ENCODE measurements around the gene NECTIN1.

Gene NECTIN1

DNA sequence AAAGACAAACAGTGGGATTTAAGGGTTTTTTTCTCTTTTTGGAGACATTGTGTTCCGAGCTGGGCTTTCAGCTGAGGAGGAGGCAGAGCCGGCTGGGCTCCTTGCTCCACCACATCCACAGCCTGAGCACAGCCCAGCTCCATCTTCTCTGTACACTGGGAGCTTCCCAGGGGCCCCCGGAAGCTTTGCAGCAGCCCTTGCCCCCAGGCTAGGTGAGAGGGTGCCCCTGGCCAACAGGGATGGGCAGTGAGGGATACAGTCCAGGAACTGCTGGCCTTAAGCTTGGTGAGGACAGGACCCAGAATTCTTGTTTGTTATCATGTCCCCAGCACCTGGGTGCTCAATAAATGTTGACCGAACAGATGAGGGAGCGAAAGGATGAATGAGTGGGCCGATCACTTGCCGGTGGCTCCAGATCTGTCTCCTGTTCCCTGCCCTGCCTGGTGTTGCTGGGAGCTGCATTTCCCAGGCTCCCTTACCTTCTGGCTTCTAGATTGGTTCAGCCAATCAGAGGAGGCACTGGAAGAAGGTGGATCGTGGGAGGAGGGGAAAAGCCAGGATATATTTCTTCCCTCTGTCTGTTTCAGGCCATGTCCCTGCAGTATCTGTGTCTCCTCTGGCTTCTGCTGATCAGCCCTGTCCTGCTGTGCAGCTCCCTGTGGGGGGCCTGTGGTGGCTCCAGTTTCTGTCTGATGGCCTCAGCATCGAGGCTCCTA, 26.5 kb upstream of the NECTIN1 start:
- DNase-seq, result no peak

- no peak for DNase-seq
Observed at GRCh38 chr11:119754656-119755355, 25.8 kb upstream of the NECTIN1 start.

DNA sequence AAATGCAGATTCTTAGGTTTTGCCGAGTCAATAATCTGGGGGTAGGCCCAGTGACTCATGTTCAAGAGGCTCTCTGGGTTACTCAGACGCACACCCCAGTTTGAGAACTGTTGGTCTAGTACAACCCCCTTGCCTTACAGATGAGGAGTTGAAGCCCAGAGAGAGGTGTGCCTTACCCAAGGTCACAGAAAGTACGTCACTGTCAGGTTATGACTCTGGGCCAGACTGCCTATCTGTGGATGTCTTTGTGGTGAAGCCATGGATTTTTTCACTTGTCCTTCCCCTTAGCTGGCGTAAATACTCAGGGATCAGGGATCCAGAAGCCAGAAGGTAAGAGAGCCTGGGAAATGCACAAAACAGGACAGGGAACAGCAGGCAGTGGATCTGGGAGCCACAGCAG, 25.2 kb upstream of the NECTIN1 start:
- DNase-seq, result no peak

DNA sequence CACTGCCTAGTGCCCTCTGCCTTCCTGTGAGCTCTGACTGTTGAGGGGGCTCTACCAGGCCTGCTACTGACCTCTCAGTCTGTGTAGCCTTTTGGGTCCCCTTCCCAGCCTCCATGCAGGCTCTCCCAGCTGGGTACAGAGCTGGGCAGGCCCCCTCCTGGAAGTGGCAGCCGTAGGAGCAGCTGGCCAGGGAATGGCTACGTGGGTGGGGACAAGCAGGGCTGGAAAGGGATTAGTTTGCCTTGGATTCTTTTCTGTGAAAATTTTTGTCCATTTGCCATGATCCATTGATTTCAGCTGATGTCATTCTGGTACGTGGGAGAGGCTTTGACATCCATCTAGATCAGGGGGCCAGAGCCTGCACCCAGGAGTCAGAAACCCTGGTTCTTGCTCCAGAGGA, 23.9 kb upstream of the NECTIN1 start:
- no peak for DNase-seq

GRCh38 chr11:119752345-119752871, 23.4 kb upstream of the NECTIN1 start:
- no peak for DNase-seq

- no peak for DNase-seq
Observed at GRCh38 chr11:119750056-119750455, 21.1 kb upstream of the NECTIN1 start.

DNA sequence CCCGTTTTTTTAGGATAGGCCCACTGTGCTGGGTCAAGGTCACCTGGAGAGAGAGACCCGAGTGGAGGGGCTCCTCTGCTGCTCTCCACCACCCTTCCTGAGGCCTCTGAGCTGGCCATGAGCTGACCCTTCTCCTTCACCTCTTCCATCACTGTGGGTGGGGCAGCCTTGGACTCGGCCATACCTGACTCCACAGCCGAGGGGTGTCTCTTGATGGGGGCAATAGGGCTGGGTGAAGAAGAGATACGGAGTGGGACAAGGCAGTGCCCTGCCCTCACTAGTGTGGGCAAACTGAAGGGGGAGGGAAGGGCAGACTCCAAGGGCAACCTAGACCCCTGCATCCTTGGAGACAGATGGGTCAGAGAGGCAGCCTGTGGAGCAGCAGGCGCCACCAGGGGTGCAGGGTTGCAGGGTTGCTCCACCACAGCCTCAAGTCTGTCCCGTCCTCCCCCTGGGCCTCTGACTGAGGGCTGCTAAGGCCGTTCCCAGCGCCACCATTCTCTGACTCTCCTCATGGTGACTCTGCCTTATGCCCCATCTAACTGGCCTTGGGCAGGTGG, 20.1 kb upstream of the NECTIN1 start:
- DNase-seq, result no peak

DNA sequence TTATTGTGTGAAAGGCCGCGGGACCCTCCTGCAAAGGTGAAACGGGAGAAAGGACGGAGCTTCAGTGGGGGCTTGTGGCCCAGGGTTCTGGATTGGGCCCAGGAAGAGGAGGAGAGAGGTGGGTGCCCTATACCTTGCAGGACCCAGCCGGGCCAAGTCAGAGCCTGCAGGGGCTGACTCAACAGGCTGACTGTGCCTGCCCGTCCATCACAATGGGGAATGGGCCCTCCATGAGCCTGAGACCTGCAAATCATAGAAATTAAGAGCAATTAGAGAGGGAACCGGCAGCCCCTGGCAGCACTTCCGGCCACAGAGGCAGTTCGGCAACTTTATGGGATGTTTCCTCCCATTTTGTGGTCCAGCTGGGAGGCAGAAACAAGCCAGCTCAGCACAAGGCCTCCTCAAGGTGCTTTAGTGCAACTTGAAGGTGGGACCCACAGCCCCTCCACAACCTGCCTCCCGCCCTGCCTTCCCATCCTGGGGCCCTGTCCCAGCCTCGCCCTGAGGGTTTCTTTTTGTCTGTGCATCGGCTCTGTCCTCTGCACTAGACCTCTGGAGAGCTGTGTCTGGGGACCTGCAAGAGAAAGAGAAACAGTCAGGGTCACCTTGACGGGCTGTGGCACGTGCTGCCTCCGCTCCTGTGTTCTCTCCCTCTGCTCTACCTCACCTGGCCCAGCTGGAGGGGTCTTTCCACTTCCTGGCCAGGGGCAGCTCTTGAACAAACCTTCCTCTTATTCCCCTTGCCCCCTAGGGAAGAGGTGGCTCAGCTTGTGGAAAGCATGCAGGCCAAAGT, 19.1 kb upstream of the NECTIN1 start:
- DNase-seq, result no peak

- no peak for DNase-seq
Observed at GRCh38 chr11:119745776-119746535, 17.0 kb upstream of the NECTIN1 start.

- DNase-seq, result no peak
Observed at GRCh38 chr11:119745112-119745511, 16.1 kb upstream of the NECTIN1 start.

DNA sequence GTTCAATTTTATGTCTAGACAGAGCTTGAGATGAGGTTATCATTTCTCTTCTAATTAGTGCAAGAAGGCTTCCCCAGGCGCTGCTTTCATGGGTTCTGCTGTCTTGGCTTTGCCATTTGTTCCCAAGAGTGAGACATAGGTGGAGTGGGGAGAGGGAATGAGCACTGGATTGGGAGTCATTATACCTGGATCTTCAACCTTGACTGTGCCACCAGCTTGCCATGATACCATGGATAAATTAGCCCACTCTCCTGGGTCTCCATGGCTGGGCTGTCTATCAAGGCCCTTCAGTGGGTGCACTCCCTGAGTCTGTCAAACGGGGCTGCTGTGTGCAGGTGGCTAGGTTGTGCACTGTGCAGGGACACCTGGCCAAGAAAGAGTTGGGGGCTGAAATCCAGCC, 15.6 kb upstream of the NECTIN1 start:
- no peak for DNase-seq

GRCh38 chr11:119743006-119743405, 14.0 kb upstream of the NECTIN1 start:
- DNase-seq, result no peak

- no peak for DNase-seq
Observed at GRCh38 chr11:119742263-119742861, 13.4 kb upstream of the NECTIN1 start.

DNA sequence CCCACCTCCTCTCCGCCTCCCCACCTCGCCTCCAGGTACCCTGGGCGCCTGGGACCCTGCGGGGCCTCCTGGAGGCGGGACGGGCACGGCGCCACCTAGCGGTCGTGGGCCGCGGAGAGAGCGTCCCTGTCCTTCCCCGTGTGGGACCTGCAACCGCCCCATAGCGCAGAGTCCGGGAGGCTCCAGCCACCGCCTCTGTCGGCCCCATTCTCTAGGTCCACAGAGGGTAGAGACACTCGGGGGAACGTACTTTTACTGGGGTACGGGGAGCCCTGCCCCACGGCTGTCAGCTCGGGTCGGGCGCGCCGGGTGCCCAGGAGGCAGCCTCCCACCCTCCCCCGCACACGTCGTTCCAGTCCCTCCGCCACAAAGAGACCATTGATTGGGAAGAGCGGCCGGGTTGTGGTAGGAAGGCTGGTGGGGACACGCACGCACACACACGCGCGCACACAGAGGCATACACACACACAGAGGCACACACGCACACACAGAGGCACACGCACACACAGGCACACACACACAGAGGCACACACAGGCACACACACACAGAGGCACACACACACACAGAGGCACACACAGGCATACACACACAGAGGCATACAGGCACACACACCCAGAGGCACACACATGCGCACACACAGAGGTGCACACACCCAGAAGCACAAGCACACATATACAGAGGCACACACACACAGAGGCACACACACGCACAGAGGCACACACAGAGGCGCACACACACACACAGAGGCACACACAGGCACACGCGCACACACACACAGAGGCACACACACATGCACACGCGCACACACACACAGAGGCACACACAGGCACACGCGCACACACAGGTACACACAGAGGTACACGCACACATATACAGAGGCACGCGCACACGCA, 12.6 kb upstream of the NECTIN1 start:
- DNase-seq, result peak; percentile 45 to 48

DNA sequence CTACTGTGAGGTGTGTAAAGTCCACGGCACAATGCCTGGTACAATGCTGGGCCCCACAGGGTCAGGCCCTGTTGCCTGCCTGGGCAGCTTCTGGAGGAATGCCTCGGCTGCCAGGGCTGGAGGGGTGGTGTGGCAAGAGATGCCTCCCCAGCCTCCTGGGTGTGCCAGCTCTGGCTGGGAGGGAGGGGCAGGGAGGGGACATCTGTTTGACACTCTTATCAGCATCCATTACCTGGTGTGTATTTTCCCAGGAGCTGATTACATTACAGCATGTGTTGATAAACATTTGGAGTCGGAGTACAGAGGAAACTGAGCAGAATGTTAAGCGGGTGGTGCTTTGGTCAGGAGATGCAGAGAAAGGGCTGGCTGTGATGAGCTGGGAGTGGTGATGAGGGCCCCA, 11.0 kb upstream of the NECTIN1 start:
- no peak for DNase-seq

- no peak for DNase-seq
Observed at GRCh38 chr11:119739021-119739703, 10.2 kb upstream of the NECTIN1 start.

- no peak for DNase-seq
Observed at GRCh38 chr11:119738059-119738439, 9.0 kb upstream of the NECTIN1 start.

GRCh38 chr11:119737366-119738058, 8.5 kb upstream of the NECTIN1 start:
- no peak for DNase-seq

GRCh38 chr11:119734788-119735187, 5.8 kb upstream of the NECTIN1 start:
- DNase-seq, result no peak
